NCI-H187 treated with DMSO at 0.1 percent for 48 hours (cell line): Measurements from ENCODE around the gene TCEANC.
"Not testable (repeated sequence)": the region's sequence is repeated elsewhere in the genome, so short reads cannot be mapped to it uniquely, and the experiment has no call there.

Experiments
- DNase-seq: peaks from one replicate; lab custom pipeline; 2025; lab: John Stamatoyannopoulos, UW

TCEANC gene

GRCh38 chrX:13658602-13659001, 5.7 kb downstream of the TCEANC start:
- DNase-seq = no peak

- DNase-seq = no peak
Measured at GRCh38 chrX:13659063-13659462, 6.1 kb downstream of the TCEANC start.

DNA sequence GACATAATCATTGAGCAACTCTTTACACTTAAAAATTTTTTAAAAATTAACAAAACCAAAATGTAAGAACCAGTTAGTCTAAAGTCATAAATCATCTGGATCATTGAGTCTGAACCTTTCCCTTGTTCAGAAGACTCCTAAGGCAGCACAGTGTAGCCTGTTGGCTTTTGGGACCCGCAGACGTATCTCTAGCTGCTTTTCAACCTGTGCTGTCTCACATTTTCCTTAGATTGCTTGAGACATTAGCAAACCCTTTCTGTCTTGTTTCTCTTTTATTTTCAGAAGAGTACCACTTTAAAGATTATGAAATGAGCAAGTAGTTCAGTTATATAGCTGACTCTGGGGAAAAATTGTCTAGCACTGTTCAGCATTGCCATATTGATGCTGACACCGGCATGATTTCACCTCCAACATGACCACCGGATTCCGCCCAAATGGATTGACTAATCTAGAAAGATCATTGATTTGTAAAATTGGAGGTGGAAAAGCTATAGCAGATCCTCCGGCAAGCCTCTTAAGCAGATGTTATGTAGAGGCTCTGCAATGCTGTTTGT, 8.9 kb downstream of the TCEANC start:
- no peak for DNase-seq

GRCh38 chrX:13662355-13662791, 9.4 kb downstream of the TCEANC start:
- no peak for DNase-seq

DNA sequence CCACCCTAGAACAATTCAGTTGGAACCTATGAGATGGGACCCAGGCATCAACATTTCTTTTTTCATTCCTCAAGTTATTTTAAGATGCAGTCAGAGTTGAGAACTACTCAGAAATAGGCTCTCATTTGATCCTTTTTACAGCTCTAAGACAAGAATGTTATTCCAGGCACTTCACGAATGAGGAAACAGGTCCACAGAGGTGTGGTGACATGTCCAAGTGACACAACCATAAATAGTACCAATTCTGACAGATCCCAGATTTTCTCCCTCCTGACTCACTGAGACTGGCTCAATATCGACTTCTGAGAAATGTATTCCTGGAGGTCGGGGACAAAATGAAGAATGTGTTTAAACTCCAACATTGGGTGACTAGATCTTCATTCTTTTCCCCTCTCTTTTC, 11.1 kb downstream of the TCEANC start:
- DNase-seq = no peak

GRCh38 chrX:13666836-13667235, 13.9 kb downstream of the TCEANC start:
- DNase-seq = no peak

GRCh38 chrX:13667919-13668318, 15.0 kb downstream of the TCEANC start:
- no peak for DNase-seq

DNA sequence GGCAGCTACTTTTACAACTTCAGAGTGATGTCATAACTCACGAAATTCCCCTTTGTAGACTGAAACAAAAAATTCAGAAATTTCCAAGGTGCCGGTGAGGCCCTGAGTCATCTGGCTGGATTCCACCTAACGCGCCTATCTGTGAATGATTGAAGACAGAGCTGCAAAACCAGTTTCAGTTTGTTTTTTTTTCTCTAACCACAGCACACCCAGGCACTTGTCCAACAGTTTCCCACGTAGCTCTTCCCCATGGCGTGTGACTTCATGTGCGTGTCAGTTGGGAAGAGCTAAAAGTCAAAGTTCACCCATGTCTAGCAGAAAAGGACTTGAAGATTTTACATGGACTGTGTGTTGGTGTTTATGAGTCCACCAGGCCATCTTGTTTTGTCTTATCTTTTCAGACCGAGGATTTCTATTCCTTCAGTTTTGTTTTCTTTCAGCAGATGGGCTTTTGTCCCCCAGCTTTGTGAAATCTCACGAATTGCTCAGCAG, 16.4 kb downstream of the TCEANC start:
- DNase-seq = no peak

- DNase-seq = not testable (repeated sequence)
Measured at GRCh38 chrX:13669755-13670154, 16.8 kb downstream of the TCEANC start.

- DNase-seq = no peak
Measured at GRCh38 chrX:13670197-13670596, 17.3 kb downstream of the TCEANC start.

- DNase-seq = no peak
Measured at GRCh38 chrX:13673016-13673415, 20.1 kb downstream of the TCEANC start.

DNA sequence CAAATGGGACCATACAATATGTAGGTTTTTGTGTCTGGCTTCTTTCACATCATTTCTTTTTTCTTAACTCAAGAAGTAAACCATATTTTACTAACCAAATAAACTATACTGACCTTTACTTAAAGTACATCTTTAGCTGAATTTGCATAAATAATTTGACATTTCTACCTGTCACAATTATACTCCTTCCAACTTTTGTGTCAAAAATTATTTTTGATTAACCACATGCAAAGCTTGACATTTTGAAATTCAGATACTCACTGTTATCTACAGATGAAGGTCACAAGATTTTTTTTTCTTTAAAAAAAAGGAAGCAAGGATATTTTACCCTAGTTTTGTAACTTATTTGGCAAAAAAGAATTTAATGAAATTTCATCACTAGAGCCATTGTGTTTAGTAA, 23.9 kb downstream of the TCEANC start:
- DNase-seq = no peak

GRCh38 chrX:13679700-13680099, 26.8 kb downstream of the TCEANC start:
- not testable (repeated sequence) for DNase-seq

DNA sequence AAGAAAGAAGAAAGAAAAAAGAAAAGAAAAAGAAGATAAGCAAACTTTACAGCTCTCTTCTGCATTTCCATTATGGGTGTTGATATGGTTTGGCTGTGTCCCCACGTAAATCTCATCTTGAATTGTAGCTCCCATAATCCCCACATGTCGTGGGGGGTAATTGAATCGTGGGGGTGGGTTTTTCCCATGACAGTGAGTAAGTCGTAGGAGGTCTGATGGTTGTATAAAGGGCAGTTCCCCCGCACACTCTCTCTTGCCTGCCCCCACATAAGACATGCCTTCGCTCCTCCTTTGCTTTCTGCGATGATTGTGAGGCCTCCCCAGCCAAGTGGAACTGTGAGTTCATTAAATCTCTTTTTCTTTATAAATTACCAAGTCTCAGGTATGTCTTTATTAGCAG, 28.7 kb downstream of the TCEANC start:
- DNase-seq = no peak

DNA sequence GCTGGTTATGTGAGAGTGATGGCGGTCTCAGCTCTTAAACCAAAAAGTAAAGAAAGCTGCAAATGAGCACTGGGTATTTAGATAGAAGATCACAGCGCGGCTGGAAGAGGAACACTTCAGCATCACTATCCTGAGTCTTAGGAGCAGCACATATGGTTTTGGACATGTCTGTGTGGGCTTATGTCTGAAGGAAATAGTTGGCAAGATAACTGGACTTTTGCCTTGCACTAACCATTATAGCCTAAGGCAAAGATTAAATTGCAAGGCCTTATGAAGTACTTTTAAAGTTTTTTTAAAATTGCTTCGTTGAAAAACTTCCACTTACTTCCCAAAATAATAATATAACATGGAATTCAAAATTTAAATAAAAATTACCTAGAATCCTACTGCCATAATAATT, 31.4 kb downstream of the TCEANC start:
- no peak for DNase-seq

DNA sequence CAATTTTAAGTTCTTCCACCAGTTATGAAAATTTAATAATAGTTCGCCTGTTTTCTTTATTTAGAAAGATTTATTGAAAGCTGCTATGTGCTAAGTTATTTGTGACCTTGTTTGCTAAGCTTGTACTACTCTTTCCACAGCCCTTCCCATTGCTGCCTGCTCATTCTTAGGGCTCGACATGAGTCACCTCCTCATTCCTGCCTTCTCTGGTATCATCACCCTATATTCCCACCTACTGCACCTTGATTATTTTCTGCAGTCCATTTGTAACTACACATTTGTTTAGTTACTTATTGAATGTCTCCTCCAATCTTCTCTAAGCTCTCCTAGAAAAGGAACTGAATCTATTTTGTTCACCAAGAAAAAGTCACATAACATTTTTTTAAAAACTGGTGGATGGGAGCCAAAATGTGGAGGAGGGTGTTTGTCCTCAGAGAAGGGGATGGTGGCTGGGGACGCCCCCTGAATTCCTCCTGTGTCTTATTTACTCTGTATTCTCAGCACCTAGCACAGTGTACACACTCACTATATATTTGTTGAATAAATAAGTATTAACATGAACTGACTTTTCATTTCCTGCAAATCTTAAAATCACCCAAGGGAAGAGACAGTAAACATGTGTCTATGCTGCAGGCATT, 32.3 kb downstream of the TCEANC start:
- DNase-seq = no peak

- DNase-seq = no peak
Measured at GRCh38 chrX:13687203-13687602, 34.3 kb downstream of the TCEANC start.

GRCh38 chrX:13688384-13688957, 35.5 kb downstream of the TCEANC start:
- DNase-seq = no peak

- peak; percentile 17 for DNase-seq
Measured at GRCh38 chrX:13688958-13689740, 36.2 kb downstream of the TCEANC start, which contains the start of gene RAB9A. Gene RAB9A (plus strand): TSS chrX:13689128. CDS start chrX:13708747, 19,619 bp downstream.

GRCh38 chrX:13689741-13690211, 36.8 kb downstream of the TCEANC start:
- DNase-seq = no peak

GRCh38 chrX:13690836-13691235, 37.9 kb downstream of the TCEANC start:
- no peak for DNase-seq

GRCh38 chrX:13691841-13692371, 39.0 kb downstream of the TCEANC start:
- no peak for DNase-seq
